ENCODE data around the gene PIGO.

Gene PIGO

DNA sequence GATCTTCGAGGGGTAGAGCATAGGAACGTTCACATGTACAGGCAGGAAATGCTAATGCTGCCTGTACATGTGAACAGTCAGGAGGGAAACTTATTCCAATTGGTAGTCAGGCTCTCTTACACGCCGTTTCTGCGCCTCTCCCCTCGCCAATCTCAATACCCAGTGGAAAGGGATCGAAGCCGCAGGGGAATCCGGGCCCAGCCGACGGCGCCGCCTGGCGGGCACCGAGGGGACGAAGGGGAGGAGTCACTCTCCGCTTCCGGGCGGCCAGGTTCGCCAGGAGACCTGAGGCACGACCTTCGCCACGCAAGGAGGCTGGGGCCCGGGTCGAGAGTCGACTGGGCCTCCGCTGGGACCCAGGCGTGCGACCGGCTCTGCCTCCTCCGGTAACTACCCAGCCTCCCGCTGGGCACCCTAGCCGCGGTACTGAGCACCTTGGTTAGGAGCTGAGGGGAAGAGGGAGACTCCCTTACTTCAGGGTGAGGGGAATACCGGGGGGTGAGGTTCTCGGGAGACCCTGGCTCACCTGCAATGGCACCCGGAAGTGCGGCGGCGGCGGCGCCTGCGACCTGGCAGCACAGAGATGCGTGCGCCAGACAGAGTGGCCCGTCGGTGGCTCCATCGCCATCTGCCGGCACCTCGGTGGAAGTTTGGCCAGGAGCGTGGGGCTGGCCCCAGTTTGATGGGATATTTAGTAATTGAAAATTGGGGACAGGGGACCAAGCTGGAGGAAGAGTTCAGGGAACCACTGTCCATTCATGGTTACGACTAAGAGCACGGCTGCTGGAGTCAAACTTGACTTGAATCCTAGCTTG, at the start of gene PIGO:
Gene PIGO (minus strand): TSS at position 557 of the 815 bp plus-strand sequence. CDS start 1,026 bp downstream, outside the sequence.
- DNase-seq (ENCODE audit: insufficient read length, low spot score), result peak; percentile 74
- peak; percentile 91 for FAIRE-seq

DNA sequence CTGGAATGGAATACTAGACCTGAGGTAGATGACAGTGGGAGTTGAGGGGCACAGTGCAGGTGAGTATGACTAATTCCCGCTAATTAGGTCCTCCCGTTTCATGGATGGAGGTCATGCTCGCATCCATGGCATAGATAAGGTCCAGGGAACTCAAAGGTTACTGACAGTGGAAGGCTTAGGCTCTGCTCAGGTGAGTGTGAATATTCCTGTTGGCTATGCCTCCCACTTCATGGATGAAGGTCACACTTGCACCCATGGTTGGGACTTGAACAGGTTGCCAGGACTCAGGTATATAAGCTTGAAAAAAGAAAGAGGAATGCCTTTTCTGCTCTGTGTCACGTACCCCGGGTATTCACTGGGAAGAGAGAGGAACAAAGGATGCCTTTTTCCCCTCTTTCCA, 45.6 kb upstream of the PIGO start:
- no peak for FAIRE-seq
- no peak for DNase-seq (ENCODE audit: insufficient read length, low spot score)

- DNase-seq (ENCODE audit: insufficient read length, low spot score) (no peak), FAIRE-seq (no peak)
Observed at GRCh38 chr9:35140093-35140492, 43.7 kb upstream of the PIGO start.

DNA sequence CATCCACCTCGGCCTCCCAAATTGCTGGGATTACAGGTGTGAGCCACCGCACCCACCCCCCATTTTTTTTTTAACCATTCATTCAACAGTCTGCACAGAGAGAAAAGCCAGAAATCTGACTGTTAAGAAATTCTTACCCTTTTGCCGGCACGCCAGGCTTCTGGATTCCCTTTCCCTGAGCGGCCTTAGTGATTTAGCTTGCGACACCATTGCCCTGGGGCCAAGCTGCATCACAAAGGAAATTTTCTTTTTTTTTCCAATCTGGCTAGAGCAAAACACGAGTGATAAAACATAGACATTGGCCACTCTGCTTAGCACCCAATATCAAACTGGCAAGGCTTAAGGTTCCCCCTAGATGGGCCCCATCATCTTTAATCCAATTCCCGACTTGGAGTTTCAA, 40.5 kb upstream of the PIGO start:
- no peak for DNase-seq (ENCODE audit: insufficient read length, low spot score)
- FAIRE-seq, result no peak

DNA sequence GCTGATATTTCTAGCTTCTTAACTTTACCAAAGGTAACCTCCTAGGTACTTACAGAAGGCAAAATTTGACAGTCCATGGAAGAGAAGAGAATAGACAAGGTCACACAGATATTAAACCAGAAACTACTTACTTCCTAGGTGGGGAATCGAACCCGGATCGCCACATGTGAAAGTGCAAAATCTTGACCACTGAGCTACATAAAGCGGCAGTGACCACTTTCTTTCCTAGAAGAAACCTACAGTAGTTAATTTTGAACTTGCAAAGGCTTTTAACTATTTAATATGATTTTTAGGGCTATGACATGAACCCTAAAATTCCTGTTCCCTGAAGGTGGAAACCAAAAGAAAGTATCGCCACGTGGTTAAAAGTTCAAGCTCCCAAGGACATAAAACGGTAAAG, 39.6 kb upstream of the PIGO start:
- FAIRE-seq (no peak), DNase-seq (ENCODE audit: insufficient read length, low spot score) (no peak)

DNA sequence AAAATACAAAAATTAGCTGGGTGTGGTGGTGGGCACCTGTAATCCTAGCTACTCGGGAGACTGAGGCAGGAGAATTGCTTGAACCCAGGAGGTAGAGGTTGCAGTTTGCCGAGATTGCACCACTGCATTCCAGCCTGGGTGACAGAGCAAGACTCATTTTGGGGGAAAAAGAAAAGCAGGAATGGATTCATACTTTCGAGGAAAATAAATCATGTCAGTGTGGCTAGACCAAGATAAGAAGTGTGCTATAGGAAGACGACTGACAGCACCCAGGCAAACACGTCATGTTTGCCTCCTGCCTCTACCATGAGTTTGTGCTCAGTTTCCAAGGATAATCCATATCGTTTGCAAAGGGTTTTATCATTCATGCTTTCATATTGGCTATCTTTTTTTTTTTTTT, 38.5 kb upstream of the PIGO start:
- FAIRE-seq, result no peak
- no peak for DNase-seq (ENCODE audit: insufficient read length, low spot score)

DNA sequence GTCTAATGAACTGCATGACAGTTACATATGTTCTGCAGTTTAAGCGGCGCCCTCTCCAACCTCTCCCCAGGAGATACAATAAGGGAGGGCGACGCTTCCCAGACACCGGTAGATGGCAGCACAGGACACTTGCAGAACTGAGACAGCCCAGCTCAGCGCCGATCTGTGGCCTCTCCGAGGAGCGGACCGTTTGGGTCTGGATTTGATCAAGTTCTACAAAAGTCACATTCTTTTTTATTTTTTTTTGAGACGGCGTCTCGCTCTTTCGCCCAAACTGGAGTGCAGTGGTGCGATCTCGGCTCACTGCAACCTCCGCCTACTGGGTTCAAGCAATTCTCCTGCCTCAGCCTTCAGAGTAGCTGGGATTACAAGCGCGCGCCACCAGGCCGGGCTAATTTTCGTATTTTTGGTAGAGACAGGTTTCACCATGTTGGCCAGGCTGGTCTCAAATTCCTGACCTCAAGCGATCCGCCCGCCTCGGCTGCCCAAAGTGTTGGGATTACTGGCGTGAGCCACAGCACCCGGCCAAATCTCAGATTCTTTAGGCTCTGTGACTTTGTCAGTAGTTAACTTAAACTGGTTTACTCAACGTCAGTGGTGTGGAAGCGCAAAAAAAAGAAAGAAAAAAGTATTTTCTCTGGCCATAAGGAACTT, 20.6 kb upstream of the PIGO start:
- FAIRE-seq (peak; percentile 89), DNase-seq (ENCODE audit: insufficient read length, low spot score) (peak; percentile 71)

DNA sequence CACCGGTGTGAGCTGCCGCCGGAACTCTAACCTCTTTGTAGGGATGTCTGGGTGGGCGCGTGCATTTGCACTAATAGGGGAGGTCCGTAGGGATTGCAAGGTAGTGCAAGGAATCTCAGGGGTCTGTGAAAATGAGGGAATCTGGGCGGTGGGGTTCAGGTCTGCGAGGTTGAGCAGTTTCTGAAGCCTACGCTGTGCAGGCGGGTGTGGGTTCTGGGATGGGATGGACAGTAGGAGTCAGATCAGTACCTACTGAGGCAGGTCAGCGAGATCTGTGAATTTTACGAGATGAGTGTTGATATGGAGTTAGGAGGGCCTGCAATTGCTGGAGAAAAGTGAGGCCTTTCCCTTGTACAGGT, 20.1 kb upstream of the PIGO start:
- DNase-seq (ENCODE audit: insufficient read length, low spot score) (no peak), FAIRE-seq (no peak)

DNA sequence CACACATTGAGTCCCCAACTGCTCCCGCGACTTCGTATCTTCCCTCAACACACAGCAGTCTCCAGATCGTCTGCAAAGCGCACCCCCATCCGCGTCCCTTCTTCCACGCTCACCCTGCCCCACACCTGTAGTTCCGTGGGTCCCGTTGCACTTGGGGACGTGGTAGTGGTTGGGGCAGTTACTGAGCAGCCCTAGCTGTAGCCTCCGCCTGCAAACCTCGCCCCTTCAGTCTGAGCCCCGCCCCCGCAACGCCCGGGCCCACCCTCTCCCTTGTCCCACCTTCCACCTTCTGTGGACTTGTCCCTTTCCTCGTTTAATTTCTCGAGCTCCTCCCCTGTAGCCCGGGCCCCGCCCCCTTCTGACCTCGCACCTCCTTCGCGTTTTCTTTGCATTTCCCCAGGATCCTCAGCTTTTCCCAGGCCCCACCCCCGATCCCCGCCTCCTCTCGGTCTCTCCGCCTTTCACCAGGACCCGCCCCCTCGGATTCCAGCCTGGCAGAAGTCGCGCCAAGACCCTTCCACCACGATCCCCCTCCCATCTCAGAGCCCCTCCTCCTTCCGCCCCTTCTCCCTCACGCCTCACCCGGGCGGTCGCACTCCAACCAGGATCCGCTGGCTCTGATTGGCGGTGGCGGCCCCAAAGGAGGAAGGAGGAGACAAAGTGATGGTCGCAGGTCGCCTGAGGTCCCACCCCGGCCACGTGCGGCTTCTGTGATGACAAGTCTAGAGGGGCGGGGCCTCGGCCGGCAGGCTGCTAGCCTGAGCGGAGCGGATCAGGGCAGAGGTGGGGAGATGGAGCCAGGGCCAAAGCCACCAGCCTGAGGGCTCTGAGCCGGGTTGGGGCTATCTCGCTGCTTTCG, 19.5 kb upstream of the PIGO start, which contains the start of gene ATOSB:
Gene ATOSB (minus strand): TSS at position 183 of the 859 bp plus-strand sequence. CDS start 7,588 bp downstream, outside the sequence.
- DNase-seq (ENCODE audit: insufficient read length, low spot score) (peak; percentile 82), FAIRE-seq (peak; percentile 96)

- FAIRE-seq (peak; percentile 94), DNase-seq (ENCODE audit: insufficient read length, low spot score) (no peak)
Observed at GRCh38 chr9:35114840-35115628, 18.6 kb upstream of the PIGO start.

DNA sequence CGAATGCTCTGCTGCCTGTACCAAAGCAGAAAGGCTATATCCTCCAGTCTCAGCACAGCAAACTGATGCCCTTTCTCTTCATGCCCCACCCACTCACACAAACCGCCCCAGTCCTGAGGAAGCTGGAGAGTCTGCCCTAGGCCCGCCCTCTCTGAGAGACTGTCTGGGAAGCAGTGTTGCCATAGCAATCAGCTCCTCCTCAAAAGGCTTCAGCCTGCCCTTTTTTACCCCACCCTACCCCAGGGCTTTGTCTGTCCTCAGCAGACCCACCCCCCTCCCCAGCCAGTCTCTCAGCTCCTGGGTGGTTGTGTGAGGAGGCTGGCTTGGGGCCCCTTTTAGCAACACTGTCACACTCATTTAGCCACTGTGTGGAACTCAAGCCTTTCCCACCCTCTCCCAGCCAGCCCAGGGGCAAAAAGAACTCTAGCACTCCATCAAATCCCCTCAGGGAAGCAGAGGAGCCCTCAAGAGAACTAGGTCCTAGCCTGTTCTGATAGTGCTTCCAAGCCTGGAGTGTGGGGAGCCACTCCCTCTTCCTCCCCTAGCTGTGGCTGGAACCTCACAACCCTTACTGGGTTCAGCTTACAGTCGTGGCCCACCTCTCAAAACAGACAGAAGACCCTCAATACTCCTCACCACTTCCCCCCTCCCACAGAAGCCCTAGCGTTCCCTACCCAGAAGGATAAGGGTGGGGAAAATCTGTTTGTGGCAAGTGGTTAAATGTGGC, 17.9 kb upstream of the PIGO start:
- FAIRE-seq (peak; percentile 91), DNase-seq (ENCODE audit: insufficient read length, low spot score) (no peak)

- no peak for FAIRE-seq
- DNase-seq (ENCODE audit: insufficient read length, low spot score), result no peak
Observed at GRCh38 chr9:35112257-35113020, 16.0 kb upstream of the PIGO start.

- DNase-seq (ENCODE audit: insufficient read length, low spot score), result peak; percentile 88
- peak; percentile 96 for FAIRE-seq
Observed at GRCh38 chr9:35111001-35111933, 14.9 kb upstream of the PIGO start.

GRCh38 chr9:35110327-35110761, 14.0 kb upstream of the PIGO start:
- no peak for FAIRE-seq
- no peak for DNase-seq (ENCODE audit: insufficient read length, low spot score)

- DNase-seq (ENCODE audit: insufficient read length, low spot score) (no peak), FAIRE-seq (no peak)
Observed at GRCh38 chr9:35108946-35109575, 12.7 kb upstream of the PIGO start.

- FAIRE-seq (no peak), DNase-seq (ENCODE audit: insufficient read length, low spot score) (no peak)
Observed at GRCh38 chr9:35108461-35108860, 12.1 kb upstream of the PIGO start.
